B cell (primary cell): ENCODE data around the gene PAPSS2. TPM values are rescaled to one million over a fixed set of nuclear protein-coding genes. Genes with fewer than 3 reads are reported as not detected.
"Not testable (repeated sequence)": the region's sequence is repeated elsewhere in the genome, so short reads cannot be mapped to it uniquely, and the experiment has no call there.

Experiments used
- ATAC-seq: fragments of 200-7000 bp; cut with Tn5 transposase; one replicate; pipeline ENCODE4 v1.10.0; 2021; ENCODE audit warnings: low read depth, mild to moderate bottlenecking, moderate number of reproducible peaks, moderate library complexity
- CTCF ChIA-PET: fragments of 350-600 bp; sonication (Branson Sonifier 250); formaldehyde crosslinking; loops from one replicate; lab custom pipeline; 2021; ENCODE audit warnings: antibody characterized with exemption, inconsistent platforms; lab: Charles Lee
- POLR2A ChIA-PET: fragments of 350-600 bp; sonication (Branson Sonifier 250); formaldehyde crosslinking; loops from one replicate; lab custom pipeline; 2021; ENCODE audit warnings: antibody characterized with exemption; lab: Charles Lee
- DNase-seq: peaks from one replicate; pipeline ENCODE4 v3.0.0; 2013
- H2AFZ ChIP-seq: 2 replicates; pipeline ENCODE4 v1.6.1; 2012; ENCODE audit warnings: mild to moderate bottlenecking, low read depth, low read length; ENCODE audit not compliant: insufficient read depth, poor library complexity, severe bottlenecking
- H3K27ac ChIP-seq, 2 donors: 1 replicate in 1 of 2; 2 replicates in 1 of 2; pipeline ENCODE4 v1.5.1; 2012 to 2013; ENCODE audit warnings: low read length in 2 of 2, mild to moderate bottlenecking in 2 of 2, moderate library complexity in 1 of 2
- H3K27me3 ChIP-seq, 4 experiments: fragments of 200-600 bp in 1 of 4; sonication (generic) in 1 of 4; replicated peaks in 1 of 4; 1 replicate in 2 of 4; 2 replicates in 2 of 4; pipeline versions ENCODE4 v1.6.1 to v1.7.0; 2013 to 2016; ENCODE audit warnings: low read length in 3 of 4, mild to moderate bottlenecking in 2 of 4, mixed read lengths in 1 of 4, moderate library complexity in 1 of 4; ENCODE audit not compliant: insufficient read depth in 4 of 4, control insufficient read depth in 3 of 4; ENCODE audit errors: control extremely low read depth in 1 of 4
- H3K36me3 ChIP-seq, 2 experiments: replicated peaks in 1 of 2; 1 replicate in 1 of 2; 2 replicates in 1 of 2; pipeline versions ENCODE4 v1.6.1 to v1.7.1; 2013; ENCODE audit warnings: low read length in 1 of 2; ENCODE audit not compliant: insufficient read depth in 2 of 2, control insufficient read depth in 1 of 2; ENCODE audit errors: control extremely low read depth in 1 of 2, extremely low read depth in 1 of 2
- H3K4me1 ChIP-seq, 2 donors: fragments of 200-600 bp in 1 of 2; sonication (generic) in 1 of 2; 1 replicate in 1 of 2; 2 replicates in 1 of 2; pipeline versions ENCODE4 v1.5.1 to v1.6.1; 2013 to 2017; ENCODE audit warnings: low read length in 2 of 2; ENCODE audit not compliant: control insufficient read depth in 2 of 2, insufficient read depth in 2 of 2
- H3K4me2 ChIP-seq: replicated peaks from 2 replicates; pipeline ENCODE3; 2012; ENCODE audit warnings: mild to moderate bottlenecking, low read depth, low read length; ENCODE audit not compliant: poor library complexity, severe bottlenecking
- H3K4me3 ChIP-seq, 5 experiments: fragments of 200-600 bp in 1 of 5; sonication (generic) in 1 of 5; 1 replicate in 3 of 5; 2 replicates in 2 of 5; pipeline versions ENCODE4 v1.5.1 to v1.7.0; 2011 to 2016; ENCODE audit warnings: low read length in 4 of 5, mild to moderate bottlenecking in 4 of 5, low read depth in 2 of 5, control low read depth in 1 of 5, moderate library complexity in 1 of 5; ENCODE audit not compliant: insufficient read depth in 1 of 5; ENCODE audit errors: control extremely low read depth in 1 of 5, extremely low read depth in 1 of 5
- H3K79me2 ChIP-seq: fragments of 200-600 bp; sonication (generic); one replicate; pipeline ENCODE4 v1.6.0; 2016; ENCODE audit warnings: low read length; ENCODE audit not compliant: control insufficient read depth, insufficient read depth
- H3K9ac ChIP-seq: fragments of 200-600 bp; sonication (generic); 2 replicates; pipeline ENCODE4 v1.6.1; 2017; ENCODE audit warnings: mild to moderate bottlenecking, low read length, moderate library complexity
- H3K9me3 ChIP-seq, 3 donors: one replicate each; pipeline versions ENCODE4 v1.6.1 to v1.7.1; 2013; ENCODE audit warnings: low read length in 2 of 3; ENCODE audit not compliant: control insufficient read depth in 2 of 3, insufficient read depth in 1 of 3; ENCODE audit errors: control extremely low read depth in 1 of 3
- H4K20me1 ChIP-seq: 2 replicates; pipeline ENCODE4 v1.6.0; 2012; ENCODE audit warnings: mild to moderate bottlenecking, low read length; ENCODE audit not compliant: insufficient read depth, control insufficient read depth, poor library complexity, severe bottlenecking
- H3K27ac Mint-ChIP-seq: one replicate; pipeline ENCODE4 v1.8.0; 2021; ENCODE audit warnings: mixed read lengths
- H3K27me3 Mint-ChIP-seq: one replicate; pipeline ENCODE4 v1.8.0; 2021; ENCODE audit warnings: mixed read lengths
- H3K4me1 Mint-ChIP-seq: one replicate; pipeline ENCODE4 v1.8.0; 2021; ENCODE audit warnings: mixed read lengths
- H3K4me3 Mint-ChIP-seq: one replicate; pipeline ENCODE4 v1.8.0; 2021; ENCODE audit warnings: mixed read lengths
- H3K9me3 Mint-ChIP-seq: one replicate; pipeline ENCODE4 v1.8.0; 2022; ENCODE audit warnings: mixed read lengths; ENCODE audit not compliant: insufficient read depth
- EZH2 ChIP-seq: IDR thresholded peaks from 2 replicates; pipeline ENCODE4 v1.6.1; 2012; ENCODE audit warnings: borderline replicate concordance, low read depth, mild to moderate bottlenecking, moderate library complexity, low read length; ENCODE audit not compliant: insufficient read depth, poor library complexity, severe bottlenecking
- WGBS: methylation state at CpG from one replicate; pipeline ENCODE4 v1.1.5; 2013; ENCODE audit warnings: missing lambda C conversion rate; ENCODE audit not compliant: insufficient coverage; 5-methylcytosine and 5-hydroxymethylcytosine counted together
- intact Hi-C: fragments of 100-400 bp; cut with micrococcal nuclease; formaldehyde crosslinking; loops from one replicate; pipeline ENCODE4 v1.10.0; 2022
- polyA plus RNA-seq: library from polyadenylated mRNA; depleted of rRNA; stranded (reverse); fragments of >200 nt; gene quantifications from 2 replicates; pipeline ENCODE4 v1.2.3, GENCODE V29; 2012
- total RNA-seq, 2 donors: library from RNA; stranded (reverse); fragments of 120-200 nt in 1 of 2; gene quantifications; 1 replicate in 1 of 2; 2 replicates in 1 of 2; pipeline versions ENCODE4 v1.2.3 to v1.2.4, GENCODE V29; 2013 to 2022
- TF ChIP-seq, protein P1 (sequence below): fragments of 200-600 bp; IDR thresholded peaks from one replicate; pipeline ENCODE4 v1.8.0; 2022; ENCODE audit warnings: antibody characterized with exemption, mild to moderate bottlenecking

PAPSS2 gene
- total and polyA plus RNA-seq, 2 donors (not counting 1 experiment from before 2014, with no cell fraction given): not detected

DNA sequence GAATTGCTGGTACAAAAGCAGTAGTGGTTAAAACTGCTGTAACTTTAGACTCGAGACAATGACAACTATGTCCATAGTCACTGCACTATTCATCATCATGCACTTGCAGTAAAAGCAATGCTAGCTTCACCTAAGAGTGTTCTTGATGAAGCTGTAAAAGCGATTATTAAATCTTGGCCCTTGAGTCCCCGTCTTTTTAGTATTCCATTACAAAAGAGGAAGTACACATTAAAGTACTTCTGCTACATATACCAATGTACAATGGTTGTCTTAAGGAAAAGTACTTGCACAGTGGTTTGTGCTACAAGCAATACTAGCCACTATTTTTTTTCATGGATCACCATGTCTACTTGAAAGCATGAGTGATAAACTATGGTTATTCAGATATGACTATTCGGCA is 80.0 kb downstream of the PAPSS2 start:
- Histone ChIP-seq H4K20me1 (no peaks in the 10 kb centered on the region), H3K4me3 (no peak overlapping the region), H3K27ac (no peak overlapping the region), H3K4me1 (no peaks in the 10 kb centered on the region), H3K9me3 (no peaks in the 10 kb centered on the region), H3K4me2 (no peak overlapping the region), H3K27me3 (peaks cover 0 to 18% (median 3%) of the 10 kb centered on the region in 4 experiments), H3K79me2 (no peaks in the 10 kb centered on the region), H3K9ac (no peak overlapping the region), H2AFZ (no peak overlapping the region), H3K36me3 (no peaks in the 10 kb centered on the region)
- no peaks in the 10 kb centered on the region for H3K4me1 Mint-ChIP-seq
- H3K27ac Mint-ChIP-seq: no peak overlapping the region
- H3K9me3 Mint-ChIP-seq: no peaks in the 10 kb centered on the region
- CTCF ChIA-PET: interaction anchor here (2.3 kb wide), 1 partner anchor 9 kb away, joined by 7 read pairs; no protein-coding TSS in a partner anchor
- H3K27me3 Mint-ChIP-seq: peaks cover 21% of the 10 kb centered on the region
- WGBS: no CpG with 5 or more reads among the region's 4 CpGs
- POLR2A ChIA-PET: no interaction called here
- intact Hi-C loops: no loop called here
- H3K4me3 Mint-ChIP-seq: no peak overlapping the region
- ATAC-seq: no peak
- no peak for DNase-seq
- no peak for TF ChIP-seq EZH2
- TF ChIP-seq, protein P1, sequence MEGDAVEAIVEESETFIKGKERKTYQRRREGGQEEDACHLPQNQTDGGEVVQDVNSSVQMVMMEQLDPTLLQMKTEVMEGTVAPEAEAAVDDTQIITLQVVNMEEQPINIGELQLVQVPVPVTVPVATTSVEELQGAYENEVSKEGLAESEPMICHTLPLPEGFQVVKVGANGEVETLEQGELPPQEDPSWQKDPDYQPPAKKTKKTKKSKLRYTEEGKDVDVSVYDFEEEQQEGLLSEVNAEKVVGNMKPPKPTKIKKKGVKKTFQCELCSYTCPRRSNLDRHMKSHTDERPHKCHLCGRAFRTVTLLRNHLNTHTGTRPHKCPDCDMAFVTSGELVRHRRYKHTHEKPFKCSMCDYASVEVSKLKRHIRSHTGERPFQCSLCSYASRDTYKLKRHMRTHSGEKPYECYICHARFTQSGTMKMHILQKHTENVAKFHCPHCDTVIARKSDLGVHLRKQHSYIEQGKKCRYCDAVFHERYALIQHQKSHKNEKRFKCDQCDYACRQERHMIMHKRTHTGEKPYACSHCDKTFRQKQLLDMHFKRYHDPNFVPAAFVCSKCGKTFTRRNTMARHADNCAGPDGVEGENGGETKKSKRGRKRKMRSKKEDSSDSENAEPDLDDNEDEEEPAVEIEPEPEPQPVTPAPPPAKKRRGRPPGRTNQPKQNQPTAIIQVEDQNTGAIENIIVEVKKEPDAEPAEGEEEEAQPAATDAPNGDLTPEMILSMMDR: no peak

DNA sequence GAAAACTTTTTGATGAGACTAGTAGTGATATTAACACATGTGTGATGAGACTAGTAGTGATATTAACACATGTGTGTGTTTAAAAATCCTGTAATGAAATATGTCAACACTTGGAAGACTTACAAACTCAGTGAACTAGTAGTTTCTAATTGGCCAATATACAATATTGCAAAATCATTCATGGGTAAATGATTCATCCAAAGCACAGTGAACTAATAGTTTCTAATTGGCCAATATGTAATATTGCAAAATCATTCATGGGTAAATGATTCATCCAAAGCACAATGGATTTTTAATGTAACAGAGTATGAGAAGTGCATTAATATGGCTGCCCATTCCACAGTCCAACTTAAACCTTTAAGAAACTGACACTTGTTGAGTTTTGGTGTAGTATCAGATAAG is 80.6 kb downstream of the PAPSS2 start:
- H3K9me3 ChIP-seq: no peaks in the 10 kb centered on the region
- Mint-ChIP-seq H3K27ac (no peak overlapping the region), H3K27me3 (peaks cover 21% of the 10 kb centered on the region), H3K9me3 (no peaks in the 10 kb centered on the region), H3K4me3 (no peak overlapping the region), H3K4me1 (no peaks in the 10 kb centered on the region)
- H3K36me3 ChIP-seq: no peaks in the 10 kb centered on the region
- intact Hi-C loops: no loop called here
- CTCF ChIA-PET: interaction anchor here (2.3 kb wide), 1 partner anchor 10 kb away, joined by 7 read pairs; no protein-coding TSS in a partner anchor
- POLR2A ChIA-PET: no interaction called here
- no peak overlapping the region for H3K4me3 ChIP-seq
- H3K79me2 ChIP-seq: no peaks in the 10 kb centered on the region
- no peak for DNase-seq
- H3K4me2 ChIP-seq: no peak overlapping the region
- H2AFZ ChIP-seq: no peak overlapping the region
- no peak overlapping the region for H3K9ac ChIP-seq
- ATAC-seq: no peak
- no peaks in the 10 kb centered on the region for H4K20me1 ChIP-seq
- TF ChIP-seq EZH2: no peak
- TF ChIP-seq, protein P1: no peak
- no peak overlapping the region for H3K27ac ChIP-seq
- peaks cover 0 to 18% (median 3%) of the 10 kb centered on the region in 4 experiments for H3K27me3 ChIP-seq
- no peaks in the 10 kb centered on the region for H3K4me1 ChIP-seq

DNA sequence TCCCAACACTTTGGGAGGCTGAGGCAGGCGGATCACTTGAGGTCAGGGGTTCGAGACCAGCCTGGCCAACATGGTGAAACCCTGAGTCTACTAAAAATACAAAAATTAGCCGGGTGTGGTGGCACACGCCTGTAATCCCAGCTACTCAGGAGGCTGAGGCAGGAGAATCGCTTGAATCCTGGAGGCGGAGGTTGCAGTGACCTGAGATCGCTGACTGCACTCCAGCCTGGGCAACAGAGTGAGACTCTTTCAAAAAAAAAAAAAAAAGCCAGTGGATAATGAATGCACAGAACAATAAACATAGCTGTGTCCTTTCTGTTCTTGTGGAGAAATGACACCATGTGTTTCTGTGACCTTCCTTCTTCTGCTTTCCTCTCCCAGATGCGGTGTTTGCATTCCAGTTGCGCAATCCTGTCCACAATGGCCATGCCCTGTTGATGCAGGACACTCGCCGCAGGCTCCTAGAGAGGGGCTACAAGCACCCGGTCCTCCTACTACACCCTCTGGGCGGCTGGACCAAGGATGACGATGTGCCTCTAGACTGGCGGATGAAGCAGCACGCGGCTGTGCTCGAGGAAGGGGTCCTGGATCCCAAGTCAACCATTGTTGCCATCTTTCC is 83.4 kb downstream of the PAPSS2 start:
- H3K27ac Mint-ChIP-seq, H3K9me3 Mint-ChIP-seq, H3K4me1 Mint-ChIP-seq, POLR2A ChIA-PET, H2AFZ ChIP-seq, H3K4me3 Mint-ChIP-seq, H3K4me2 ChIP-seq, H3K4me3 ChIP-seq, H3K9me3 ChIP-seq, intact Hi-C loops, H3K27ac ChIP-seq, ATAC-seq, DNase-seq, H3K36me3 ChIP-seq, H3K9ac ChIP-seq, H4K20me1 ChIP-seq, H3K79me2 ChIP-seq, H3K4me1 ChIP-seq: not testable (repeated sequence)
- H3K27me3 Mint-ChIP-seq: peaks cover 15% of the 10 kb centered on the region
- H3K27me3 ChIP-seq: peaks cover 0 to 18% (median 3%) of the 10 kb centered on the region in 4 experiments
- WGBS: 94% methylated on average over 17 of the region's 18 CpGs
- CTCF ChIA-PET: interaction anchor here (0.6 kb wide), 1 partner anchor 86 kb away, joined by 4 read pairs; no protein-coding TSS in a partner anchor
